ENCODE results near the gene GLB1L3.

GLB1L3 gene

DNA sequence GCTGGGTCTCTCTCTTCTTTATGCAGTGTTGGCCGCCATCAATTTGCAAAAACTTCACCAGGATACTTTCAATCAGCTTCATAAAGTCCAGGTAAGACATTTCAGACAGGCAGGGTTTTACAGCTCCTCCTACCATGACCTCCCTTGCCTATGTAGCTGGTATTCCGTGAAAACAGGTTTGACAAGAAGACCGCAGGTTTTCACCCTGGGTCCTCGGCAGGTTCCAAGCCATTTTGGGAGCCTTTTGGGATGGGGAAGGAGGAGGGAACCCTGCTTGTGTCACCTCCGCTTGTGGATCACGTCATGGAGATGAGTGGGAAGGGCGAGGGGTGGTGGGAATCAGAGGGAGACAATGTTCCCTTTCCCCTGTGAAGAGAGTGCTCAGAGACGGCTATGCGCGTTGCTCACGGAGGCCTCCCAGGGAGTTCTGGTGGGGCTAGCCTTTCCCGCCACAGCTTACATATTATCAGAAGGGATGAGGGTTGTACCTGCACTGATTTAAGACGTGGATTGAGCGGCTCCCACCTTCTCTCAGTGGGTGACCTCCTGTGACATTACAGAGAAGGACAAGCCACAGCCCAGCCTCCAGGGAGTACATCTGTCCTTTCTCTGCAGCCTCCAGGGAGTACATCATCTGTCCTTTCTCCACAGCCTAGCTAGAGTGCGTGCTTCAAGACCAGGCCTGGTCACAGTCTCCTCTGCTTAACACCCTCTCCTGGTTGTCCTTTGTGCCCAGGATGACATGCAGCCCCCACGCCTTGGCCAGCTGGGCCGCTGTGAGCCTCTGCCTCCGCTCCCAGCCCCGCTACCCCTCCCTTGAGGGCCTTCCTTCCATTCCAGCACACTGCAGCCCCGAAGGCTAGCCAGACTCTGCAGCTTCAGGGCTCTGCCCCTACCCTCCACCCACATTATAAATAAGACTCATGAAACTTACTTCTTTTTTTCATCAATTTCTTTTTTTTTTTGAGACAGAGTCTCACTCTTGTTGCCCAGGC, 17.2 kb downstream of the GLB1L3 start:
- DNase-seq (ENCODE audit: low read depth) = no peak
- H3K4me3 ChIP-seq (ENCODE audit: low read depth, low read length) = no peak overlapping the region
- TF ChIP-seq, protein P1, sequence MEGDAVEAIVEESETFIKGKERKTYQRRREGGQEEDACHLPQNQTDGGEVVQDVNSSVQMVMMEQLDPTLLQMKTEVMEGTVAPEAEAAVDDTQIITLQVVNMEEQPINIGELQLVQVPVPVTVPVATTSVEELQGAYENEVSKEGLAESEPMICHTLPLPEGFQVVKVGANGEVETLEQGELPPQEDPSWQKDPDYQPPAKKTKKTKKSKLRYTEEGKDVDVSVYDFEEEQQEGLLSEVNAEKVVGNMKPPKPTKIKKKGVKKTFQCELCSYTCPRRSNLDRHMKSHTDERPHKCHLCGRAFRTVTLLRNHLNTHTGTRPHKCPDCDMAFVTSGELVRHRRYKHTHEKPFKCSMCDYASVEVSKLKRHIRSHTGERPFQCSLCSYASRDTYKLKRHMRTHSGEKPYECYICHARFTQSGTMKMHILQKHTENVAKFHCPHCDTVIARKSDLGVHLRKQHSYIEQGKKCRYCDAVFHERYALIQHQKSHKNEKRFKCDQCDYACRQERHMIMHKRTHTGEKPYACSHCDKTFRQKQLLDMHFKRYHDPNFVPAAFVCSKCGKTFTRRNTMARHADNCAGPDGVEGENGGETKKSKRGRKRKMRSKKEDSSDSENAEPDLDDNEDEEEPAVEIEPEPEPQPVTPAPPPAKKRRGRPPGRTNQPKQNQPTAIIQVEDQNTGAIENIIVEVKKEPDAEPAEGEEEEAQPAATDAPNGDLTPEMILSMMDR (conservative IDR thresholded peaks at IDR 0.05; ENCODE audit: low read depth, low read length) = no peak

DNA sequence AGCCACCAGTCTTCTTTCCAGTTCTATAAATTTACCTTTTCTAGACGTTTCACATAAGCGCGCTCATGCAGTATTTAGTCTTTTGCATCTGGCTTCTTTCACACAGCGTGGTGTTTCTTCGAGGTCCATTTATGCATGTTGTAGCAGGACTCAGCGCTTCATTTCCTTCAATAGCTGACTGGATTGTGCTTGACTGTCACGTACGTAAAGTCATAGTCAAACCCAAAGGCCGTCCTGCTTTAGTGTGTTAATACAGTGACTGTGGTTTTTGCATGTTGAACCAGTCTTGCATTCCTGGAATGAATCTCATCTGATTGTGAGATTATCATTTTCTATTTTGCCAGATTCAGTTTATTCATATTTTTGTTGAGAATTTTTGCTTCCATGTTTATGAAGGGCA, 18.5 kb downstream of the GLB1L3 start:
- H3K4me3 ChIP-seq (ENCODE audit: low read depth, low read length) = no peak overlapping the region
- TF ChIP-seq, protein P1 (conservative IDR thresholded peaks at IDR 0.05; ENCODE audit: low read depth, low read length) = no peak
- DNase-seq (ENCODE audit: low read depth) = no peak

DNA sequence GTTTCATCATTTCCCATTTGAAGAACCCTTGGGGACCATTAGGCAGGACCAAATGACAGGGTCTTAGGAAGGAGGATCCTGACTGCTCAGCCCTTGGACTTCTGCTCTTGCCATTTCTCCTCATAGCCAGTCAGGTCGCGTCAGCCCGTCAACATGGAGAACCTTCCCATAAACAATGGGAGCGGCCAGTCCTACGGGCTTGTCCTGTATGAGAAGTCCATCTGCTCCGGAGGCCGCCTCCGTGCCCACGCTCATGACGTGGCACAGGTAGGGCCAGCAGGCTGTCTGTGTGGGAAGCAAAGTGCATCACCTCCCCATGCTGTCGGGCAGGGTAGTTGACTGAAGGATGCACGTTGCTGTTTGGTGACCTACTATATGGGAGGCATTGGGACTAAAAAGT, 36.0 kb downstream of the GLB1L3 start:
- H3K4me3 ChIP-seq (ENCODE audit: low read depth, low read length) = no peak overlapping the region
- no peak for DNase-seq (ENCODE audit: low read depth)

DNA sequence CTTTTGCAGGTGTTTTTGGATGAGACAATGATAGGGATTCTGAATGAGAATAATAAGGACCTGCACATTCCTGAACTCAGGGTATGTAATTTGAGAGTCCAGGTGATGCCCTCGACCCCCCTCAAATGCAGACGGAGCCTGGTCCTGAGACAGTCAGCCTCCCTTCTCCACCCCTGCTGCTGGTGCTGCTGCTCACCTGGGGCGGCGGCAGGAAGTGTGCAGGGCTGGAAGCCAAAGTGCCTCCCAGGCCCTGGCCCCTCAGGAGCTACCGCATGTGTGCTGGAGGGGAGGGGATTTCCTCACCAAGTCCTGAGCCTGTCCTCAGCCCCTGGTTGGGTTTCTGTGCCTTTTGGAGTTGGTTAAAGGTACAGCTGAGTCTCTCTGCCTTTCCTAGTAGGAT, 36.6 kb downstream of the GLB1L3 start:
- no peak for DNase-seq (ENCODE audit: low read depth)

More for the DNA sequence above, 36.0 kb downstream of the GLB1L3 start:
- TF ChIP-seq, protein P1 (conservative IDR thresholded peaks at IDR 0.05; ENCODE audit: low read depth, low read length) = no peak

DNA sequence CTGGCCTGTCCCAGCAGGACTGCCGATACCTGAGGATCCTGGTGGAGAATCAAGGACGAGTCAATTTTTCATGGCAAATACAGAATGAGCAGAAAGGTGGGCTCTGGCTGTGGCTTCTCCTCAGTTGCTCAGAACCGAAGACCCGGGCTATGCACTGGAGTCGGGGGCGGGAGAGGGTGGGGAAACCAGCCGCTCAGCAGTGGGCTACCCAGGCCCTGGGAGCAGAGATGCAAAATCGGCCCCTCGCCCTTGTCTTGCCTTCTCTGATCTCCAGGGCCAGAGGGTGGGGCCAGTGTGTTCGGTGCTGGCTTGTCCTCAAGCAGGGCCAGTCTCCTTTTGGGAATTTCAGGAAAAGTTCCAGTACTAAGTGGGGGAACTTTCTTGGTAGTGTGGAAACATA, 37.2 kb downstream of the GLB1L3 start:
- no peak overlapping the region for H3K4me3 ChIP-seq (ENCODE audit: low read depth, low read length)
- TF ChIP-seq, protein P1 (conservative IDR thresholded peaks at IDR 0.05; ENCODE audit: low read depth, low read length) = no peak
- DNase-seq (ENCODE audit: low read depth) = no peak

More for the DNA sequence above, 36.6 kb downstream of the GLB1L3 start:
- no peak overlapping the region for H3K4me3 ChIP-seq (ENCODE audit: low read depth, low read length)
- TF ChIP-seq, protein P1 (conservative IDR thresholded peaks at IDR 0.05; ENCODE audit: low read depth, low read length) = no peak

DNA sequence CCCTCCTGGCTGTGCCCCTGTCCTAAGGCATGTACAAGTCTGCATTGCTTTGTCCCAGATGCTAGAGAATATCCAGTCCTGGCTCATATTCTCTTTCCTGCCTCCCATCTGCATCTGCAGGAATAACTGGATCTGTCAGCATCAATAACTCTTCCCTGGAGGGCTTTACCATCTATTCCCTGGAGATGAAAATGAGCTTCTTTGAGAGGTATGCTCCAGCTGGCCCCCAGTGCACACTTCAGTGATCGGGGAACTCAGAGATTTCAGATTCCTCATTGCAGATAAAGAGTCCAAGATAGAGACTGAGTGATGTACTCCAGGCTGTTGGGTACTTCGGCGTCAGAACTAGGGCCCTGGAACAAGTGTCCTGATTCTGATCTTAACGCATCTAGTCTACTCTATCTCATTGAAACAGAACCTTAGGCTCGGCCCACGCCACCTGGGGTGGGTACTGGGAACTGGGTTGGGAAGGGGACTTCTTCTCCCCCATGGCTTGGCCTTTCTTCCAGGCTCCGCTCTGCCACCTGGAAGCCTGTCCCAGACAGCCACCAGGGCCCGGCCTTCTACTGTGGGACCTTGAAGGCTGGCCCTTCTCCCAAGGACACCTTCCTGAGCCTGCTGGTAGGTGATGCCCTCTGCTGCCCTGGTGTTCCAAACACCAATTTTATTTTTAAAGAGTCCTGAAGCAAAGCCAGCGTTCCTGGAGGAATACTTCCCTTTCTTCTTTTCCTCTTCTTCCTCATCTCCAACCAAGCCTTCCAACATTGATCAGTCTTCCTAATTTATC, 37.8 kb downstream of the GLB1L3 start:
- DNase-seq (ENCODE audit: low read depth) = no peak
- TF ChIP-seq, protein P1 (conservative IDR thresholded peaks at IDR 0.05; ENCODE audit: low read depth, low read length) = no peak

More for the DNA sequence above, 37.8 kb downstream of the GLB1L3 start:
- H3K4me3 ChIP-seq (ENCODE audit: low read depth, low read length) = no peak overlapping the region

All from choroid plexus epithelial cell (primary cell).